IMR-90 (cell line): ENCODE data around the gene NRP1. TPM values are rescaled to one million over a fixed set of nuclear protein-coding genes. Genes with fewer than 3 reads are reported as not detected.

ENCODE experiments used
- ATAC-seq: fragments of 200-7000 bp; cut with Tn5 transposase; 2 replicates; pipeline ENCODE4 v1.9.1; 2020; ENCODE audit warnings: low read depth, mild to moderate bottlenecking, moderate library complexity
- BruUV-seq: library from RNA; stranded (reverse); fragments of 400-500 nt; replicated peaks from 2 replicates; lab custom pipeline; 2021; lab: Mats Ljungman, UMichigan
- CTCF ChIA-PET: fragments of 300-600 bp; formaldehyde crosslinking; extraction: SDS; loops from one replicate; lab custom pipeline; 2021; ENCODE audit warnings: antibody characterized with exemption; lab: Yijun Ruan, JAX
- POLR2A ChIA-PET: fragments of 300-600 bp; sonication (Branson Sonifier 250); formaldehyde crosslinking; loops from one replicate; lab custom pipeline; 2022; ENCODE audit warnings: antibody characterized with exemption; ENCODE audit not compliant: unreplicated experiment; lab: Charles Lee
- DNase-seq: peaks from one replicate; pipeline ENCODE4 v3.0.0; 2013
- H2AFZ ChIP-seq: replicated peaks from 2 replicates; pipeline ENCODE3; 2013; ENCODE audit warnings: low read length, mild to moderate bottlenecking; ENCODE audit not compliant: poor library complexity
- H2AK5ac ChIP-seq: 2 replicates; pipeline ENCODE4 v1.6.1; 2013; ENCODE audit warnings: low read depth, low read length, inconsistent platforms
- H2AK9ac ChIP-seq: replicated peaks from 2 replicates; pipeline ENCODE3; 2013; ENCODE audit warnings: mild to moderate bottlenecking, low read depth, low read length, moderate library complexity; ENCODE audit not compliant: poor library complexity
- H2BK120ac ChIP-seq: 2 replicates; pipeline ENCODE4 v1.6.1; 2013; ENCODE audit warnings: low read depth, low read length, inconsistent platforms
- H2BK15ac ChIP-seq: 3 replicates; pipeline ENCODE4 v1.6.1; 2013; ENCODE audit warnings: low read depth, low read length, inconsistent platforms
- H2BK20ac ChIP-seq: 2 replicates; pipeline ENCODE4 v1.6.1; 2013; ENCODE audit warnings: low read depth, mild to moderate bottlenecking, inconsistent platforms, low read length, moderate library complexity
- H2BK5ac ChIP-seq: 2 replicates; pipeline ENCODE4 v1.6.1; 2013; ENCODE audit warnings: mild to moderate bottlenecking, low read depth, low read length, inconsistent platforms; ENCODE audit not compliant: poor library complexity, severe bottlenecking
- H3K14ac ChIP-seq: replicated peaks from 2 replicates; pipeline ENCODE4 v1.6.1; 2013; ENCODE audit warnings: low read depth, low read length, inconsistent platforms
- H3K18ac ChIP-seq: 2 replicates; pipeline ENCODE4 v1.6.1; 2013; ENCODE audit warnings: low read depth, low read length, control low read depth
- H3K23ac ChIP-seq: 2 replicates; pipeline ENCODE4 v1.6.1; 2013; ENCODE audit warnings: low read depth, low read length, inconsistent platforms
- H3K27ac ChIP-seq: 2 replicates; pipeline ENCODE4 v1.5.1; 2013; ENCODE audit warnings: mild to moderate bottlenecking, control low read depth, low read length; ENCODE audit not compliant: insufficient read depth
- H3K27me3 ChIP-seq: 2 replicates; pipeline ENCODE4 v1.6.1; 2013; ENCODE audit warnings: low read length; ENCODE audit not compliant: control insufficient read depth, insufficient read depth
- H3K36me3 ChIP-seq: 2 replicates; pipeline ENCODE4 v1.6.1; 2013; ENCODE audit warnings: low read length, mixed read lengths; ENCODE audit not compliant: control insufficient read depth, insufficient read depth
- H3K4ac ChIP-seq: 2 replicates; pipeline ENCODE4 v1.6.1; 2013; ENCODE audit warnings: low read depth, low read length, inconsistent platforms
- H3K4me1 ChIP-seq: 2 replicates; pipeline ENCODE4 v1.6.1; 2013; ENCODE audit warnings: low read length, mixed read lengths; ENCODE audit not compliant: control insufficient read depth, insufficient read depth
- H3K4me2 ChIP-seq: 2 replicates; pipeline ENCODE4 v1.6.1; 2013; ENCODE audit warnings: low read depth, mild to moderate bottlenecking, control low read depth, low read length, moderate library complexity
- H3K4me3 ChIP-seq: 2 replicates; pipeline ENCODE4 v1.5.1; 2013; ENCODE audit warnings: low read depth, mild to moderate bottlenecking, control low read depth, low read length, moderate library complexity; ENCODE audit not compliant: insufficient read depth
- H3K56ac ChIP-seq: 2 replicates; pipeline ENCODE4 v1.6.1; 2013; ENCODE audit warnings: low read length, inconsistent platforms; ENCODE audit not compliant: insufficient read depth; ENCODE audit errors: extremely low read depth
- H3K79me1 ChIP-seq, 2 experiments: 2 replicates each; pipeline ENCODE4 v1.6.1; 2013; ENCODE audit warnings: low read length in 2 of 2, inconsistent platforms in 1 of 2, low read depth in 1 of 2
- H3K9ac ChIP-seq: 2 replicates; pipeline ENCODE4 v1.6.1; 2013; ENCODE audit warnings: low read depth, low read length, control low read depth
- H3K9me1 ChIP-seq: 2 replicates; pipeline ENCODE4 v1.6.1; 2013; ENCODE audit warnings: low read length, inconsistent platforms; ENCODE audit not compliant: insufficient read depth
- H3K9me3 ChIP-seq: 2 replicates; pipeline ENCODE4 v1.6.1; 2013; ENCODE audit warnings: low read length; ENCODE audit not compliant: control insufficient read depth, insufficient read depth
- H4K20me1 ChIP-seq: 2 replicates; pipeline ENCODE4 v1.6.1; 2013; ENCODE audit warnings: low read length, inconsistent platforms; ENCODE audit not compliant: insufficient read depth
- H4K5ac ChIP-seq: 2 replicates; pipeline ENCODE4 v1.6.1; 2013; ENCODE audit warnings: mild to moderate bottlenecking, low read depth, low read length, control low read depth
- H4K8ac ChIP-seq, 2 experiments: 2 replicates each; pipeline ENCODE4 v1.6.1; 2013; ENCODE audit warnings: low read depth in 2 of 2, low read length in 2 of 2, control low read depth in 1 of 2, inconsistent platforms in 1 of 2
- H4K91ac ChIP-seq: 2 replicates; pipeline ENCODE4 v1.6.1; 2013; ENCODE audit warnings: low read depth, low read length, inconsistent platforms; ENCODE audit not compliant: insufficient read depth
- CEBPB ChIP-seq: IDR thresholded peaks from 2 replicates; pipeline ENCODE4 v1.6.1; 2012; ENCODE audit warnings: low read depth, low read length, improper control_type of control experiment
- ELK1 ChIP-seq: fragments of 150-350 bp; IDR thresholded peaks from 2 replicates; pipeline ENCODE4 v1.6.1; 2016; ENCODE audit warnings: low read depth, mild to moderate bottlenecking, low read length, moderate library complexity, borderline replicate concordance
- FOS ChIP-seq: fragments of 150-350 bp; IDR thresholded peaks from 2 replicates; pipeline ENCODE4 v1.6.1; 2016; ENCODE audit warnings: low read depth, low read length
- MAZ ChIP-seq: IDR thresholded peaks from 2 replicates; pipeline ENCODE4 v1.6.1; 2012; ENCODE audit warnings: low read depth, mild to moderate bottlenecking, low read length, improper control_type of control experiment, moderate library complexity, borderline replicate concordance
- MXI1 ChIP-seq: IDR thresholded peaks from 2 replicates; pipeline ENCODE4 v1.6.1; 2012; ENCODE audit warnings: low read depth, mild to moderate bottlenecking, low read length, moderate library complexity, borderline replicate concordance
- RAD21 ChIP-seq: IDR thresholded peaks from 2 replicates; pipeline ENCODE4 v1.6.1; 2012; ENCODE audit warnings: low read length, improper control_type of control experiment
- RCOR1 ChIP-seq: IDR thresholded peaks from 2 replicates; pipeline ENCODE4 v1.6.1; 2012; ENCODE audit warnings: mild to moderate bottlenecking, low read length, improper control_type of control experiment; ENCODE audit not compliant: insufficient replicate concordance
- WGBS, 2 experiments: methylation state at CpG; one replicate each; pipeline versions ENCODE4 v1.1.5 to v1.1.7; 2013; ENCODE audit warnings: missing lambda C conversion rate in 2 of 2; ENCODE audit not compliant: insufficient read length in 1 of 2; ENCODE audit errors: extremely low coverage in 2 of 2; 5-methylcytosine and 5-hydroxymethylcytosine counted together
- dilution Hi-C: fragments of 300-500 bp; cut with HindIII; formaldehyde crosslinking; loops from one replicate; pipeline ENCODE4 v1.14.3; 2018; ENCODE audit warnings: low sequenced_read_pairs; ENCODE audit not compliant: unreplicated experiment
- in situ Hi-C: fragments of 300-500 bp; cut with MboI; formaldehyde crosslinking; loops from 3 replicates; pipeline ENCODE4 v1.14.3; 2019; ENCODE audit warnings: low sequenced_read_pairs, inconsistent platforms, mixed read lengths
- intact Hi-C: fragments of 100-400 bp; cut with micrococcal nuclease; formaldehyde crosslinking; loops from 2 replicates; pipeline ENCODE4 v1.10.0; 2022
- polyA plus RNA-seq, 3 experiments: library from polyadenylated mRNA; depleted of rRNA; stranded (reverse); fragments of >200 nt; gene quantifications; 2 replicates each; pipeline ENCODE4 v1.2.3, GENCODE V29; 2012; ENCODE audit warnings: low replicate concordance in 1 of 3
- total RNA-seq: library from RNA; depleted of rRNA; stranded (reverse); fragments of >200 nt; gene quantifications from 2 replicates; pipeline ENCODE4 v1.2.3, GENCODE V29; 2012

Gene NRP1
- total and polyA plus RNA-seq, 2 of the 4 experiments (the other 2 are of a cell fraction) = 108 to 227 TPM

- H3K36me3 ChIP-seq = peaks cover 23% of the 10 kb centered on the region
- no peak overlapping the region for H3K18ac ChIP-seq
- H2BK20ac ChIP-seq = no peak overlapping the region
- H3K27ac ChIP-seq = no peak overlapping the region
- ChIA-PET CTCF (interaction anchor here (1.8 kb wide), 1 partner anchor 63 kb away, joined by 5 read pairs; no protein-coding TSS in a partner anchor), POLR2A (no interaction called here)
- H3K27me3 ChIP-seq = no peaks in the 10 kb centered on the region
- no peak overlapping the region for H3K4ac ChIP-seq
- no peak overlapping the region; the same call in 1 of the 2 replicates for H4K5ac ChIP-seq
- no peak overlapping the region for H3K23ac ChIP-seq
- peak overlapping the region; percentile 31 for H2AK5ac ChIP-seq
- no peaks in the 10 kb centered on the region for H3K9me3 ChIP-seq
- dilution Hi-C loops (no loop called here), in situ Hi-C loops (no loop called here), intact Hi-C loops (no loop called here)
- H3K9me1 ChIP-seq = peaks cover 15% of the 10 kb centered on the region
- H3K4me1 ChIP-seq = peaks cover 20% of the 10 kb centered on the region
- no peak for DNase-seq
- H3K9ac ChIP-seq = no peak overlapping the region
- H4K8ac ChIP-seq = no peak overlapping the region
- H3K56ac ChIP-seq = no peak overlapping the region
- no peak overlapping the region for H2BK5ac ChIP-seq
- no TSS peak for BruUV-seq
- no peak overlapping the region for H2AFZ ChIP-seq
- H3K4me2 ChIP-seq = no peak overlapping the region
- H4K91ac ChIP-seq = no peak overlapping the region
- H3K14ac ChIP-seq = no peak overlapping the region
- H3K79me1 ChIP-seq = peaks cover 20 to 64% of the 10 kb centered on the region in 2 experiments
- WGBS, 2 experiments = 100% methylated on average over 1 of the region's 4 CpGs; no CpG with 5 or more reads in 1 of the 2 experiments
- no peak overlapping the region for H2BK120ac ChIP-seq
- H4K20me1 ChIP-seq = no peaks in the 10 kb centered on the region
- TF ChIP-seq MXI1 (no peak), CEBPB (no peak), RAD21 (no peak), FOS (no peak), MAZ (no peak), ELK1 (no peak), RCOR1 (no peak)
- no peak overlapping the region for H3K4me3 ChIP-seq
- H2AK9ac ChIP-seq = no peak overlapping the region
- ATAC-seq = no peak
- H2BK15ac ChIP-seq = no peak overlapping the region
Observed at GRCh38 chr10:33256458-33256857, 78.0 kb downstream of the NRP1 start.
